DND-41 (cell line): ENCODE measurements around the gene GABARAP.

Experiments
- ATAC-seq: fragments of 200-7000 bp; cut with Tn5 transposase; 3 replicates; pipeline ENCODE4 v1.9.1; 2021; ENCODE audit warnings: low read depth; ENCODE audit not compliant: insufficient read depth
- DNase-seq: peaks from one replicate; pipeline ENCODE4 v3.0.0-alpha.2; 2020
- H2AFZ ChIP-seq: 2 replicates; pipeline ENCODE4 v1.6.0; 2012; ENCODE audit warnings: low read depth, low read length
- H3K27ac ChIP-seq: 2 replicates; pipeline ENCODE4 v1.5.1; 2012; ENCODE audit warnings: low read length, inconsistent platforms
- H3K27me3 ChIP-seq: fragments of 200-600 bp; sonication (generic); 2 replicates; pipeline ENCODE4 v1.6.0; 2012; ENCODE audit warnings: low read length, mild to moderate bottlenecking, inconsistent platforms; ENCODE audit not compliant: insufficient read depth, poor library complexity
- H3K36me3 ChIP-seq: 2 replicates; pipeline ENCODE4 v1.5.1; 2012; ENCODE audit warnings: low read length, inconsistent platforms; ENCODE audit not compliant: insufficient read depth
- H3K4me1 ChIP-seq: 2 replicates; pipeline ENCODE4 v1.5.1; 2012; ENCODE audit warnings: mild to moderate bottlenecking, low read length; ENCODE audit not compliant: insufficient read depth
- H3K4me2 ChIP-seq: 2 replicates; pipeline ENCODE4 v1.6.0; 2012; ENCODE audit warnings: mild to moderate bottlenecking, moderate library complexity, low read length, inconsistent platforms; ENCODE audit not compliant: insufficient read depth
- H3K4me3 ChIP-seq, 2 experiments: fragments of 200-600 bp in 1 of 2; shearing (Covaris generic) in 1 of 2; 2 replicates each; pipeline ENCODE4 v1.5.1; 2012 to 2016; ENCODE audit warnings: inconsistent platforms in 2 of 2, low read length in 2 of 2, mild to moderate bottlenecking in 2 of 2, low read depth in 1 of 2, moderate library complexity in 1 of 2
- H3K79me2 ChIP-seq: 2 replicates; pipeline ENCODE4 v1.6.0; 2012; ENCODE audit warnings: low read length, inconsistent platforms; ENCODE audit not compliant: insufficient read depth
- H3K9ac ChIP-seq: 2 replicates; pipeline ENCODE4 v1.6.0; 2012; ENCODE audit warnings: low read depth, mild to moderate bottlenecking, inconsistent platforms, low read length, moderate library complexity
- H3K9me3 ChIP-seq: 2 replicates; pipeline ENCODE4 v1.5.1; 2012; ENCODE audit warnings: low read length, moderate library complexity, mild to moderate bottlenecking, inconsistent platforms; ENCODE audit not compliant: insufficient read depth, severe bottlenecking
- H4K20me1 ChIP-seq: 2 replicates; pipeline ENCODE4 v1.6.0; 2012; ENCODE audit warnings: low read length; ENCODE audit not compliant: insufficient read depth
- EZH2 ChIP-seq: IDR thresholded peaks from 3 replicates; pipeline ENCODE4 v1.6.1; 2012; ENCODE audit warnings: borderline replicate concordance, low read depth, mild to moderate bottlenecking, moderate library complexity, low read length, inconsistent platforms; ENCODE audit not compliant: severe bottlenecking
- TF ChIP-seq, protein P1 (sequence below): IDR thresholded peaks from 2 replicates; pipeline ENCODE4 v1.5.1; 2012; ENCODE audit warnings: borderline replicate concordance, low read length, moderate library complexity, mild to moderate bottlenecking; ENCODE audit not compliant: poor library complexity, severe bottlenecking; ENCODE audit errors: extremely low read depth

The GABARAP gene

GRCh38 chr17:7262192-7262934, 20.1 kb upstream of the GABARAP start, which contains the start of gene CLDN7:
Gene CLDN7 (minus strand): TSS chr17:7262478. CDS start chr17:7262043, 435 bp downstream.
- peaks cover 16% of the 10 kb centered on the region for H3K36me3 ChIP-seq
- H3K27me3 ChIP-seq: no peaks in the 10 kb centered on the region
- H3K4me3 ChIP-seq: no peak within 1 kb of the TSS
- H3K9me3 ChIP-seq: no peaks in the 10 kb centered on the region
- DNase-seq (no peak), ATAC-seq (no peak)
- TF ChIP-seq, protein P1, sequence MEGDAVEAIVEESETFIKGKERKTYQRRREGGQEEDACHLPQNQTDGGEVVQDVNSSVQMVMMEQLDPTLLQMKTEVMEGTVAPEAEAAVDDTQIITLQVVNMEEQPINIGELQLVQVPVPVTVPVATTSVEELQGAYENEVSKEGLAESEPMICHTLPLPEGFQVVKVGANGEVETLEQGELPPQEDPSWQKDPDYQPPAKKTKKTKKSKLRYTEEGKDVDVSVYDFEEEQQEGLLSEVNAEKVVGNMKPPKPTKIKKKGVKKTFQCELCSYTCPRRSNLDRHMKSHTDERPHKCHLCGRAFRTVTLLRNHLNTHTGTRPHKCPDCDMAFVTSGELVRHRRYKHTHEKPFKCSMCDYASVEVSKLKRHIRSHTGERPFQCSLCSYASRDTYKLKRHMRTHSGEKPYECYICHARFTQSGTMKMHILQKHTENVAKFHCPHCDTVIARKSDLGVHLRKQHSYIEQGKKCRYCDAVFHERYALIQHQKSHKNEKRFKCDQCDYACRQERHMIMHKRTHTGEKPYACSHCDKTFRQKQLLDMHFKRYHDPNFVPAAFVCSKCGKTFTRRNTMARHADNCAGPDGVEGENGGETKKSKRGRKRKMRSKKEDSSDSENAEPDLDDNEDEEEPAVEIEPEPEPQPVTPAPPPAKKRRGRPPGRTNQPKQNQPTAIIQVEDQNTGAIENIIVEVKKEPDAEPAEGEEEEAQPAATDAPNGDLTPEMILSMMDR: no peak
- no peak for TF ChIP-seq EZH2
- no peaks in the 10 kb centered on the region for H4K20me1 ChIP-seq
- no peak within 1 kb of the TSS for H3K9ac ChIP-seq
- peak within 1 kb of the TSS; percentile 36 for H2AFZ ChIP-seq
- no peaks in the 10 kb centered on the region for H3K79me2 ChIP-seq
- H3K4me1 ChIP-seq: peaks cover 3% of the 10 kb centered on the region; the same call in 1 of the 2 replicates
- H3K4me2 ChIP-seq: no peak within 1 kb of the TSS
- no peak within 1 kb of the TSS for H3K27ac ChIP-seq

GRCh38 chr17:7261379-7262191, 19.3 kb upstream of the GABARAP start:
- H2AFZ ChIP-seq: no peak overlapping the region
- H3K79me2 ChIP-seq: no peaks in the 10 kb centered on the region
- H4K20me1 ChIP-seq: no peaks in the 10 kb centered on the region
- no peak overlapping the region for H3K4me2 ChIP-seq
- no peaks in the 10 kb centered on the region for H3K9me3 ChIP-seq
- no peak overlapping the region for H3K27ac ChIP-seq
- peaks cover 3% of the 10 kb centered on the region; the same call in 1 of the 2 replicates for H3K4me1 ChIP-seq
- no peak overlapping the region for H3K9ac ChIP-seq
- no peak for DNase-seq
- ATAC-seq: 0 out of 3 replicates have a peak, but pooled peaks have one; percentile 27
- H3K27me3 ChIP-seq: no peaks in the 10 kb centered on the region
- H3K4me3 ChIP-seq: no peak overlapping the region
- H3K36me3 ChIP-seq: peaks cover 24% of the 10 kb centered on the region
- no peak for TF ChIP-seq EZH2
- TF ChIP-seq, protein P1: no peak

DNA sequence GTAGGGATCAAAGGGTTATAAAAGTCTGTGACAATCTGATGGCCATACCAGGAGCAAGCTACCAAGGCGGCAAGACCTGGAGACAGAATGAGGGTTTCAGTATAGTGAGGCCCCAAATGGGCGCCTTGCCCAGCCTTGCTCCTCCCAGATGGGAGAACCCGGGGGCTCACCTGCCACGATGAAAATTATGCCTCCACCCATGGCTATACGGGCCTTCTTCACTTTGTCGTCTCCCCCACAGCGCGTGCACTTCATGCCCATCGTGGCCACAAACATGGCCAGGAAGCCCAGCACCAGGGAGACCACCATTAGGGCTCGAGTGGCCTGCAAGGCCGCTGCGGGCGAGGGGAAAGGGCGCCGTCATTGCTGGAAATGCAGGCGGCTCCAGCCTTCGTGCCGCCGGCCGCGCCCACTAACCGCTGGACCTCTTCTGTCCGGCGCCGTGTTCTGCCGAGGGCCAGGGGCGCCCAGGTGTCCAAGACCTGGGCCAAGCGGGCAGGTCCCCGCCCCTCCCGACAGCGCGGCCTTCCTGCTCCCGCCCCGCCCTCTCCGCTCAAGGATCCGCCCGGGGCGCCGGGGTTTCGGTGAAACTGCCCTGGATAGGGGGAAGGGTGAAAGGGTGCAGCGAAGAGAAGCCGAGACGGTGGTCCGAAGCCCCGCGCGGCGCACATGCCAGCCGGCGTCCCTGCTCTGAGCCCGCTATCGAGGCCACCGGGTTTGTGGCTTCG, 18.6 kb upstream of the GABARAP start:
- Histone ChIP-seq H3K79me2 (no peaks in the 10 kb centered on the region), H2AFZ (no peak overlapping the region), H3K9ac (no peak overlapping the region), H3K27ac (no peak overlapping the region), H3K4me2 (no peak overlapping the region), H4K20me1 (no peaks in the 10 kb centered on the region), H3K4me1 (peaks cover 3% of the 10 kb centered on the region; the same call in 1 of the 2 replicates), H3K4me3 (no peak overlapping the region), H3K27me3 (no peaks in the 10 kb centered on the region), H3K9me3 (no peaks in the 10 kb centered on the region), H3K36me3 (peaks cover 32% of the 10 kb centered on the region)
- ATAC-seq: 0 out of 3 replicates have a peak, but pooled peaks have one; percentile 18
- DNase-seq: no peak
- TF ChIP-seq, protein P1: no peak
- no peak for TF ChIP-seq EZH2
